Measurements from ENCODE around the gene ZBTB2.

GRCh38 chr6:151321438-151321837 lies 69.9 kb downstream of the ZBTB2 start:
- TF ChIP-seq CTCF (IDR thresholded peaks at IDR 0.05) = no peak
- TF ChIP-seq ZFX (IDR thresholded peaks at IDR 0.05; ENCODE audit: borderline replicate concordance) = no peak
